ENCODE data around the gene MGMT. TPM values are rescaled to one million over a fixed set of nuclear protein-coding genes. Genes with fewer than 3 reads are reported as not detected.

Gene MGMT
- polyA plus RNA-seq, 1 donor from 2014 or later = 0.94 TPM

DNA sequence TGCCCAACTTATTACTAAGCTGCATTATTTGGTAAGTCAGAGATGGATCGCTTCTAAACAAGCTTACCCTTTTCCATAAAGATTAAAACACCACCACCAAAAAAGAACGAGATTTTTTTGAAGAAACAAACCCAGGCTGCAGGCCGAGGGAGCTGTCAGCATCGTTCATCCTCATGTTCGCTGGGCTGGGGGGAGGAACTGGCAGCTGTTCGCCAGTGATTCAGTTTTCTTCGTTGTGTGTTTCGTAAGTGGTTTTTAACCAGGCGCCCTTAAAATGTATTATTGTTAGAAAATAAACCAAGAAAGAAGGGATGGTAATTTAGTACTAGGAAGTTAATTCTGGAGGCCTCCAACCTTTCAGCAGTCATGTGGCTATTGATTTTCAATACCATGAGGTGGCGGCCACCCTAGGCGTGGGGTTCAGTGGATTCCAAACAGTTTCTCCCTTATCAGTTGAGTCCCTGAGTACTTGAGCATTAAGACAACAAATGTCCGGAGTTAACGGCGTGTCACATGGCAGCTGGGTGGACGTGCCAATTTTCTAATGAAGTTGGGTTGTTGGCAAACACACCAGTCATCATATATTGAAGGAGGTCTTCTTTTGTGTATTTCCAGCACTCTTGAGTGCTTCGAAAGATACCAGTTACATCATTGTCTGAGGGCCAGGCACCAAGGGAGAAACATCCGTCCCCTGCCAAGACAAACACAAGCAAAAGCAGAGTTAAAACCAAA, 323.8 kb downstream of the MGMT start:
- Histone ChIP-seq H3K27ac (ENCODE audit: low read length) (no peak overlapping the region), H3K9me3 (ENCODE audit: low read length) (no peaks in the 10 kb centered on the region), H3K36me3 (ENCODE audit: insufficient read depth, low read length) (no peaks in the 10 kb centered on the region), H3K27me3 (ENCODE audit: insufficient read depth, low read depth, low read length) (no peaks in the 10 kb centered on the region), H3K9me2 (ENCODE audit: insufficient read depth, low read length) (no peaks in the 10 kb centered on the region), H3K4me2 (ENCODE audit: low read length) (no peak overlapping the region), H2AFZ (ENCODE audit: low read depth, low read length) (no peak overlapping the region), H4K20me1 (ENCODE audit: insufficient read depth) (no peaks in the 10 kb centered on the region), H3K4me3 (ENCODE audit: low read length) (no peak overlapping the region), H3K79me2 (replicated peaks; ENCODE audit: insufficient read depth, low read length) (no peaks in the 10 kb centered on the region), H3F3A (ENCODE audit: insufficient read depth, low read length, poor library complexity, severe bottlenecking) (no peaks in the 10 kb centered on the region), H3K9ac (ENCODE audit: low read length) (no peak overlapping the region)
- no peak for TF ChIP-seq SMC3 (conservative IDR thresholded peaks at IDR 0.05; ENCODE audit: poor library complexity)
- TF ChIP-seq EP300 (conservative IDR thresholded peaks at IDR 0.05; ENCODE audit: poor library complexity, severe bottlenecking) = no peak
- TF ChIP-seq TAF1 (IDR thresholded peaks at IDR 0.05; ENCODE audit: low read depth) = no peak
- TF ChIP-seq, protein P1, sequence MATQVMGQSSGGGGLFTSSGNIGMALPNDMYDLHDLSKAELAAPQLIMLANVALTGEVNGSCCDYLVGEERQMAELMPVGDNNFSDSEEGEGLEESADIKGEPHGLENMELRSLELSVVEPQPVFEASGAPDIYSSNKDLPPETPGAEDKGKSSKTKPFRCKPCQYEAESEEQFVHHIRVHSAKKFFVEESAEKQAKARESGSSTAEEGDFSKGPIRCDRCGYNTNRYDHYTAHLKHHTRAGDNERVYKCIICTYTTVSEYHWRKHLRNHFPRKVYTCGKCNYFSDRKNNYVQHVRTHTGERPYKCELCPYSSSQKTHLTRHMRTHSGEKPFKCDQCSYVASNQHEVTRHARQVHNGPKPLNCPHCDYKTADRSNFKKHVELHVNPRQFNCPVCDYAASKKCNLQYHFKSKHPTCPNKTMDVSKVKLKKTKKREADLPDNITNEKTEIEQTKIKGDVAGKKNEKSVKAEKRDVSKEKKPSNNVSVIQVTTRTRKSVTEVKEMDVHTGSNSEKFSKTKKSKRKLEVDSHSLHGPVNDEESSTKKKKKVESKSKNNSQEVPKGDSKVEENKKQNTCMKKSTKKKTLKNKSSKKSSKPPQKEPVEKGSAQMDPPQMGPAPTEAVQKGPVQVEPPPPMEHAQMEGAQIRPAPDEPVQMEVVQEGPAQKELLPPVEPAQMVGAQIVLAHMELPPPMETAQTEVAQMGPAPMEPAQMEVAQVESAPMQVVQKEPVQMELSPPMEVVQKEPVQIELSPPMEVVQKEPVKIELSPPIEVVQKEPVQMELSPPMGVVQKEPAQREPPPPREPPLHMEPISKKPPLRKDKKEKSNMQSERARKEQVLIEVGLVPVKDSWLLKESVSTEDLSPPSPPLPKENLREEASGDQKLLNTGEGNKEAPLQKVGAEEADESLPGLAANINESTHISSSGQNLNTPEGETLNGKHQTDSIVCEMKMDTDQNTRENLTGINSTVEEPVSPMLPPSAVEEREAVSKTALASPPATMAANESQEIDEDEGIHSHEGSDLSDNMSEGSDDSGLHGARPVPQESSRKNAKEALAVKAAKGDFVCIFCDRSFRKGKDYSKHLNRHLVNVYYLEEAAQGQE (IDR thresholded peaks at IDR 0.05; ENCODE audit: borderline replicate concordance) = no peak
- no peak for TF ChIP-seq CTCF (IDR thresholded peaks at IDR 0.05; ENCODE audit: poor library complexity, severe bottlenecking)
- TF ChIP-seq POLR2AphosphoS5 (IDR thresholded peaks at IDR 0.05) = no peak
- TF ChIP-seq EZH2 (IDR thresholded peaks at IDR 0.05; ENCODE audit: borderline replicate concordance, insufficient read depth, low read length, poor library complexity, severe bottlenecking) = no peak
- TF ChIP-seq MXI1 (conservative IDR thresholded peaks at IDR 0.05; ENCODE audit: poor library complexity, severe bottlenecking) = no peak
- TF ChIP-seq RAD21 (conservative IDR thresholded peaks at IDR 0.05) = no peak

DNA sequence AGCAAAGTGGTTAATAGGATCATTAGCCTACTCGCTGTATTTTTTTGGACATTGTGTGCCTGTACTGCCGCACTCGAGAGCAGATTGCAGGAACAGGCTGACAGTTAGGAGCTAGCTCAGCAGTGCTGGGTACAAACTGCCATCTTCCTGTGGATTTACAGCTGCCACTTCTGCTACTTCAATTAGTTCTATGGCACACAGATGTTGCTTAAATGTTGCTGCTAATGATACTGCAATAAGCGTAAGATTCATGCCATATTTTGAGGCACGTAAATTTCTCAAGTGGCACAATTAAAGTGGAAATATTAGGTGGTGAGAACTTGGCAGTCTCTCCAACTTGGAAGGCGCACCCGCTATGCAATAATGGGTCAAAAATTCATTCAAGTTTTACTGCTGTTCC, 325.1 kb downstream of the MGMT start:
- Histone ChIP-seq H3K4me2 (ENCODE audit: low read length) (no peak overlapping the region), H3K4me3 (ENCODE audit: low read length) (no peak overlapping the region), H3K9me3 (ENCODE audit: low read length) (no peaks in the 10 kb centered on the region), H2AFZ (ENCODE audit: low read depth, low read length) (no peak overlapping the region), H3K79me2 (replicated peaks; ENCODE audit: insufficient read depth, low read length) (no peaks in the 10 kb centered on the region), H3K27ac (ENCODE audit: low read length) (no peak overlapping the region), H3K36me3 (ENCODE audit: insufficient read depth, low read length) (no peaks in the 10 kb centered on the region), H3F3A (ENCODE audit: insufficient read depth, low read length, poor library complexity, severe bottlenecking) (no peaks in the 10 kb centered on the region), H3K9ac (ENCODE audit: low read length) (no peak overlapping the region), H4K20me1 (ENCODE audit: insufficient read depth) (no peaks in the 10 kb centered on the region), H3K9me2 (ENCODE audit: insufficient read depth, low read length) (no peaks in the 10 kb centered on the region), H3K27me3 (ENCODE audit: insufficient read depth, low read depth, low read length) (no peaks in the 10 kb centered on the region)
- no peak for TF ChIP-seq CTCF (IDR thresholded peaks at IDR 0.05; ENCODE audit: poor library complexity, severe bottlenecking)
- no peak for TF ChIP-seq TAF1 (IDR thresholded peaks at IDR 0.05; ENCODE audit: low read depth)
- TF ChIP-seq MXI1 (conservative IDR thresholded peaks at IDR 0.05; ENCODE audit: poor library complexity, severe bottlenecking) = no peak

All from neural cell (in vitro differentiated cells).